Endodermal cell (in vitro differentiated cells): ENCODE results near the gene MEGF11. TPM values are rescaled to one million over a fixed set of nuclear protein-coding genes. Genes with fewer than 3 reads are reported as not detected.

Experiments used
- DNase-seq: peaks from one replicate; pipeline ENCODE4 v3.0.0-alpha.2; 2017
- H3K27ac ChIP-seq: 2 replicates; pipeline ENCODE4 v1.5.1; 2013; ENCODE audit warnings: mild to moderate bottlenecking, low read depth, low read length, moderate library complexity
- H3K27me3 ChIP-seq: 2 replicates; pipeline ENCODE4 v1.6.1; 2013; ENCODE audit warnings: mild to moderate bottlenecking, low read length, moderate library complexity; ENCODE audit not compliant: insufficient read depth, control insufficient read depth, poor library complexity, severe bottlenecking
- H3K36me3 ChIP-seq: 2 replicates; pipeline ENCODE4 v1.7.0; 2013; ENCODE audit warnings: mild to moderate bottlenecking, low read length, moderate library complexity; ENCODE audit not compliant: control insufficient read depth, insufficient read depth
- H3K4me1 ChIP-seq: one replicate; pipeline ENCODE4 v1.7.0; 2013; ENCODE audit warnings: low read length; ENCODE audit not compliant: control insufficient read depth, insufficient read depth
- H3K4me3 ChIP-seq: 2 replicates; pipeline ENCODE4 v1.5.1; 2013; ENCODE audit warnings: mild to moderate bottlenecking, low read length, moderate library complexity
- H3K9ac ChIP-seq: 2 replicates; pipeline ENCODE4 v1.6.1; 2013; ENCODE audit warnings: mild to moderate bottlenecking, low read length, moderate library complexity; ENCODE audit not compliant: poor library complexity, severe bottlenecking; ENCODE audit errors: extremely low read depth
- H3K9me3 ChIP-seq: 2 replicates; pipeline ENCODE4 v1.6.1; 2013; ENCODE audit warnings: mild to moderate bottlenecking, low read length, moderate library complexity; ENCODE audit not compliant: control insufficient read depth
- H3K27ac Mint-ChIP-seq: 2 replicates; pipeline ENCODE4 v1.8.0; 2020; ENCODE audit warnings: mixed read lengths
- H3K27me3 Mint-ChIP-seq: 2 replicates; pipeline ENCODE4 v1.8.0; 2021; ENCODE audit warnings: mild to moderate bottlenecking, mixed read lengths; ENCODE audit not compliant: insufficient read depth
- H3K36me3 Mint-ChIP-seq: 2 replicates; pipeline ENCODE4 v1.8.0; 2020; ENCODE audit warnings: low read depth, mixed read lengths
- H3K4me1 Mint-ChIP-seq: 2 replicates; pipeline ENCODE4 v1.8.0; 2020; ENCODE audit warnings: mixed read lengths
- H3K4me3 Mint-ChIP-seq: 2 replicates; pipeline ENCODE4 v1.8.0; 2020; ENCODE audit warnings: mild to moderate bottlenecking, moderate library complexity, mixed read lengths
- H3K9me3 Mint-ChIP-seq: 2 replicates; pipeline ENCODE4 v1.8.0; 2020; ENCODE audit warnings: mild to moderate bottlenecking, mixed read lengths
- WGBS, 2 experiments: methylation state at CpG; one replicate each; pipeline versions ENCODE4 v1.1.5 to v1.1.7; 2013; ENCODE audit warnings: missing lambda C conversion rate in 2 of 2, mixed read lengths in 1 of 2; ENCODE audit not compliant: insufficient coverage in 1 of 2, insufficient read length in 1 of 2; 5-methylcytosine and 5-hydroxymethylcytosine counted together
- total RNA-seq, 2 donors: library from RNA; stranded (reverse); fragmentation: NEBNext Ultra II Directional in 1 of 2; extraction: Animal tissue kit (Norgen Biotek cat#: 25700) in 1 of 2; gene quantifications; 2 replicates in 1 of 2; 3 replicates in 1 of 2; pipeline ENCODE4 v1.2.1, GENCODE V29; 2021
- TF ChIP-seq, protein P1 (sequence below): fragments of 200-600 bp; sonication (generic); conservative IDR thresholded peaks from 2 replicates; pipeline ENCODE4 v1.5.0; 2021; ENCODE audit warnings: antibody characterized with exemption, mild to moderate bottlenecking

The MEGF11 gene
- total RNA-seq, 2 donors from 2014 or later = 0.73 to 1.2 TPM

- no peak overlapping the region for H3K4me3 ChIP-seq
- peaks cover 6% of the 10 kb centered on the region for H3K27me3 Mint-ChIP-seq
- TF ChIP-seq, protein P1, sequence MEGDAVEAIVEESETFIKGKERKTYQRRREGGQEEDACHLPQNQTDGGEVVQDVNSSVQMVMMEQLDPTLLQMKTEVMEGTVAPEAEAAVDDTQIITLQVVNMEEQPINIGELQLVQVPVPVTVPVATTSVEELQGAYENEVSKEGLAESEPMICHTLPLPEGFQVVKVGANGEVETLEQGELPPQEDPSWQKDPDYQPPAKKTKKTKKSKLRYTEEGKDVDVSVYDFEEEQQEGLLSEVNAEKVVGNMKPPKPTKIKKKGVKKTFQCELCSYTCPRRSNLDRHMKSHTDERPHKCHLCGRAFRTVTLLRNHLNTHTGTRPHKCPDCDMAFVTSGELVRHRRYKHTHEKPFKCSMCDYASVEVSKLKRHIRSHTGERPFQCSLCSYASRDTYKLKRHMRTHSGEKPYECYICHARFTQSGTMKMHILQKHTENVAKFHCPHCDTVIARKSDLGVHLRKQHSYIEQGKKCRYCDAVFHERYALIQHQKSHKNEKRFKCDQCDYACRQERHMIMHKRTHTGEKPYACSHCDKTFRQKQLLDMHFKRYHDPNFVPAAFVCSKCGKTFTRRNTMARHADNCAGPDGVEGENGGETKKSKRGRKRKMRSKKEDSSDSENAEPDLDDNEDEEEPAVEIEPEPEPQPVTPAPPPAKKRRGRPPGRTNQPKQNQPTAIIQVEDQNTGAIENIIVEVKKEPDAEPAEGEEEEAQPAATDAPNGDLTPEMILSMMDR = no peak
- H3K9me3 Mint-ChIP-seq = no peaks in the 10 kb centered on the region
- no peak overlapping the region for H3K27ac Mint-ChIP-seq
- no peak overlapping the region for H3K9ac ChIP-seq
- H3K4me1 ChIP-seq = peaks cover 14% of the 10 kb centered on the region
- no peak overlapping the region for H3K4me3 Mint-ChIP-seq
- peak; percentile 43 for DNase-seq
- WGBS, 2 experiments = 74 to 82% methylated on average over 2 to 6 of the region's 8 CpGs
- H3K36me3 ChIP-seq = no peaks in the 10 kb centered on the region
- no peaks in the 10 kb centered on the region for H3K36me3 Mint-ChIP-seq
- H3K27ac ChIP-seq = no peak overlapping the region
- H3K4me1 Mint-ChIP-seq = peaks cover 43% of the 10 kb centered on the region
- no peaks in the 10 kb centered on the region for H3K9me3 ChIP-seq
- no peaks in the 10 kb centered on the region for H3K27me3 ChIP-seq
These were observed 68.4 kb downstream of the MEGF11 start for GRCh38 chr15:66184936-66185790.

DNA sequence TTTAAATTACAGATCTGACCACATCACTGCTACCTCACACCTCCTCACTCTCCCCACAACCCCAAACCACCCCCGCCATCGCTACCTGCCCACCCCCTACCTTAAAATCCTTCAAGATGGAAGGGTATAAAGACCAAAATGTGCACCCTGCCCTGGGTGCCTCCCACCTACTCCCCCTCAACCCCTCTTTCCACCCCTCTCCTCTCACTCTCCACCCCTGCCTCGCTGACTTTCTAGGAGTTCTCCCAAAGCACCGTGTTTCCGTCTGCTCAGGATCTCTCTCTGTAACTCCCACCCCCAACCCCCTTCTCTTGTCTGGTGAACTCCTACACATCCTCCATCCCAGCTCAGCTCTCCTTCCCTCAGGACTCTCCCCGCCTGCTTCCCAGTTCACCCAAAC lies 69.1 kb downstream of the MEGF11 start:
- Mint-ChIP-seq H3K9me3 (no peaks in the 10 kb centered on the region), H3K27ac (no peak overlapping the region), H3K27me3 (peaks cover 6% of the 10 kb centered on the region), H3K36me3 (no peaks in the 10 kb centered on the region), H3K4me3 (no peak overlapping the region), H3K4me1 (peaks cover 50% of the 10 kb centered on the region)
- DNase-seq = no peak
- Histone ChIP-seq H3K4me1 (peaks cover 14% of the 10 kb centered on the region), H3K9ac (no peak overlapping the region), H3K36me3 (no peaks in the 10 kb centered on the region), H3K27me3 (no peaks in the 10 kb centered on the region), H3K4me3 (no peak overlapping the region), H3K27ac (no peak overlapping the region), H3K9me3 (no peaks in the 10 kb centered on the region)
- WGBS, 2 experiments = 80 to 83% methylated on average over 2 to 4 of the region's 6 CpGs
- TF ChIP-seq, protein P1 = no peak

DNA sequence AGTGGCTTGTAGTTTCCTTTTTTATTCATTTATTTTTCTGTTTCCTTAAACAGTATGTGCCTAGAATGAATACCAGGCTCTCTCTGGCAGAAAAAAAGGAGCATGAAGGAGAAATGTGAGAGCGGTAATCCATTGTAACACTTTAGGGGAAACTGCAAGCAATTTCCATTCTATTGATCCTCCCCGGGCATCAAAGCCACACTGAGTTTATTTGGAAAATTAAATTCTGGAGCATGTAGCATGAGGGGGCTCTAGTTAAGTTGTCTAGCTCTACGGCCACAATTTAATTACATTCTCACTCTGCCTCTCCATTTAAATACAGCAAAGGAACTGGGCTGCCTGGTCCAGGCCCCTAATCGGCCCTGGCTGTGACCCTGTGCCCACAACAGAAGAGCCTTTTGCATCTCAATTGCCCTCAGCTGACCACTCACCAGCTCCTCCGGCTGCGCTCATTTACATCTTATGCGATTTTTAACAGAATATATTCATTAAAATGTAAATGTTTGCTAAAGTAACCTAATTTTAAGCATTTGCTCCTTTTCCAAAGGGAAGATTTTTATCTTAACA lies 72.9 kb downstream of the MEGF11 start:
- H3K36me3 Mint-ChIP-seq = no peaks in the 10 kb centered on the region
- Histone ChIP-seq H3K9ac (no peak overlapping the region), H3K27ac (no peak overlapping the region), H3K36me3 (no peaks in the 10 kb centered on the region), H3K9me3 (no peaks in the 10 kb centered on the region), H3K27me3 (no peaks in the 10 kb centered on the region), H3K4me1 (peaks cover 19% of the 10 kb centered on the region), H3K4me3 (no peak overlapping the region)
- no peaks in the 10 kb centered on the region for H3K9me3 Mint-ChIP-seq
- H3K27me3 Mint-ChIP-seq = peaks cover 4% of the 10 kb centered on the region
- TF ChIP-seq, protein P1 = no peak
- H3K27ac Mint-ChIP-seq = peak overlapping the region; percentile 30
- H3K4me3 Mint-ChIP-seq = no peak overlapping the region
- peaks cover 67% of the 10 kb centered on the region for H3K4me1 Mint-ChIP-seq
- DNase-seq = no peak
- 60 to 62% methylated on average over 2 to 5 of the region's 7 CpGs for WGBS, 2 experiments
